Measurements from ENCODE around the gene TFE3.

Gene TFE3

DNA sequence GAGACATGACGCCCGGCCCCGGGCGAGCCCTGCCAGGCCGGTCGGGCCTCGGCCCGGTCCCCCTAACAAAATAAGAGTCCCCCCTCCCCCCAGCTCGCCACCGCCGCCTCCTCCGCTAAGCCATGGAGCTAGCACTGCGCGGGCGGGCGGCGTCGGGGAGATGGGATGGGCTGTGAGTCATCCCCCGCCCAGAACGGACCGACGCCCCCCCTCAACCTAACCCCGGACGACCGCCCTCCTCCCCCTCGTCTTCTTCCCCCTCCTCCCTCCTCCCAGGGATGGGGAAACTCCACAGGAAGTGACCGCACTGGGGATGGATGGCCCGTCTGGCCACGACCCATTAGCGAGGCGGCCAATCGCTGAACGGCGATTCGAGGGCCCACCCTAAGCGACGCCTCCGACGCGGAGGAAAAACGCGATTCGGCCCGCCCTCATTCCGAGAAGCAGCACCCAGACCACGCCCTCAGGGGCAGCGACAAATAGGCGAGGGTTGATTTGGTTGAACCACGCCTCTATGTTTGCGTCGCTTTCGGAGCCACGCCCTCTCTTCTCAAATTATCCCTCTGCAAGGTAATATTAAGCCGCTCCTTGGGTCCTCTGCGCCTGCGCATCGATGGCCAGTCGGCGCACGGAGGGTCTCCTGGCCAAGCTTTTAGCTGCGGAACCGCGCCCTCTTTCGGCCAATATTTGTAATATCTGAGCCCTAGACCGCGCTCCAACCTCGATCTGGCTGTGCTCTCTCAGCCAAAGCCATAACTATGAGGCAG lies at the start of gene TFE3:
TSS of gene TFE3 (minus strand) at position 138 of the 767 bp plus-strand sequence. CDS start at position 7, 131 bp downstream.
- DNase-seq, result peak; percentile 98

DNA sequence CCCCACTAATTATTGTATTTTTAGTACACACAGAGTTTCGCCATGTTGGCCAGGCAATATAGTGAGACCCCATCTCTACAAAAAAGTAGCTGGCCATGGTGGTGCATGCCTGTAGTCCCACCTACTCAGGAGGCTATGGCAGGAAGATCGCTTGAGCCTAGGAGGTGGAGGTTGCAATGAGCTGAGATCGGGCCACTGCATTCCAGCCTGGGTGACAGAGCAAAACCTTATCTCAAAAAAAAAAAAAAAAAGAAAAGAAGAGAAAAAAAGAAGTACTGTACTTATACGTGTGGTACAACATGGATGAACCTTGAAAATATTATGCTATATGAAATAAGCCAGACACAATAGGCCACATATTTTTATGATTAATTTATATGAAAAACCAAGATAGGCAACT lies 46.4 kb upstream of the TFE3 start:
- DNase-seq, result no peak

DNA sequence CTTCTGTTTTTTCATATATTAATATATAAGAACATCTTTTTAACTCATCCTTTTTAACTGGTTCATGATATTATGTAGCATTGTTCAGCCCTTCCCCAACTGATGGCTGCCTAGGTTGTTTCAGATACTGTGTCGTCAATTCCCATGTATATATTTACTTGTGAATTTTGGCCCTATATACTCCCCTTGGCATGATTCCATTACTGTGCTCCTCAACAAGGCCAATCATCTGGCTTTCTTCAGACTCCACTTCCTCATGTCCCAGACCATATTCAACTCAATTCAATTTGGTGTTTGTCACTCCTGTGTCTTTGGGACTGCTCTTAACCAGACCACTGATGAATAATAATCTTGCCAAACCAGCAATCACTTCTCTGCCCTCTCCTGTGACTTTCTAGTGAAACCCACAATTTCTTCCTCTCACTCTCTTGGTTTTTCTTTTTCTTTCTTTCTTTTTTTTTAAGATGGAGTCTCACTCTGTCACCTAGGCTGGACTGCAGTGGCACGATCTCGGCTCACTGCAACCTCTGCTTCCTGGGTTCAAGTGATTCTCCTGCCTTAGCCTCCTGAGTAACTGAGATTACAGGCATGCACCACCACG lies 39.2 kb upstream of the TFE3 start:
- no peak for DNase-seq

- DNase-seq, result peak; percentile 12
Measured at GRCh38 chrX:49079489-49080428, 36.6 kb upstream of the TFE3 start, which contains the start of gene WDR45. TSS of gene WDR45 (minus strand) at chrX:49079887. CDS start at chrX:49078095, 1,792 bp downstream.

- no peak for DNase-seq
Measured at GRCh38 chrX:49077941-49078340, 34.8 kb upstream of the TFE3 start.

GRCh38 chrX:49075347-49075746 lies 32.2 kb upstream of the TFE3 start:
- no peak for DNase-seq

DNA sequence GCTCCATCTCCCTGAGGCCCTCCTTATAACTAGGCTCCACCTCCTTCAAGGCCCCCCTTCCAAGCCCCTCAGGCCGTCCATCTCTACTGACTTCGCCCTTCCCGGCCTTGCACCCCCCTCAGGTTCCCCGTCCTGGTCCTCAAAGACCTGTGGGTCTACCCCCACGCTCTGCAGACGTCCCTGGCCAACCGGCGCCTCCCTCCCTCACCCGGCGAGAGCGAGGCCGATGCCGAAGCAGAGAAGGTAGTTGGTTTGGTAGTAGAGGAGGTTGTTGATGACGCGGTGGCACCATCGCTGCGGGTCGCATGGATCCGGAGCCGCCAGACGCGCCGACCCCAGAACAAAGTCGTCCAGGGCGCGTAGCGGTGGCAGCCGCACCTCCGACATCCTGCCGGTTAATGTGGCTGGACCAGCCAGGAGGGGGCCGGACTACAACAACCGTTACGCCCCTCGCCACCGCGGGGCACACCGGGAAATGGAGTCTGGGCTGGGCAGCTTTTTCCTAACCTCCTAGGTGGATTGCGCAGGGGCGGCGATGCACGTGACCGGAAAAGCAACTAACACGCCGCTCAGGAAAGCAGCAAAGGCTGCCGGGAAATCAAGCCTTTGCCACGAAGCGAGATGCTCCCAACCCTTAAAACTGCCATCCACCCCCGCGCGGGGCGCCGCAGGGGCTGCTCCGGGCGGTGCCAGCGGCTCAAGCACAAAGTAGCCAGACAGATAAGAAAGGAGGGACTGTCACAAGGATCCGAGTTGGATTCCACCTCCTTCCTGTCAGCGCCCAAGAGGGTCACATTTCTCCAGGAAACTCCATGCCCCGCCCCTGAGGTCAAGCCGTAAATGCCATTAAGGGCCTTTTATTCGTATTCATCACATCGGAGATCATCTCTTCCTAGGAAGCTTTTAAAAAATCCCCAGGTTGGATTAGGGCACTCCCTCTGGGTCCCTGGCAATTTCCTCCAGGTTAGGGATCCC lies 30.7 kb upstream of the TFE3 start, which contains the start of gene PRAF2:
TSS of gene PRAF2 (minus strand) at position 402 of the 975 bp plus-strand sequence. CDS start at position 387, 15 bp downstream.
- DNase-seq, result peak; percentile 63

GRCh38 chrX:49072712-49073095 lies 29.5 kb upstream of the TFE3 start:
- no peak for DNase-seq

GRCh38 chrX:49071877-49072711 lies 28.9 kb upstream of the TFE3 start:
- DNase-seq, result no peak

DNA sequence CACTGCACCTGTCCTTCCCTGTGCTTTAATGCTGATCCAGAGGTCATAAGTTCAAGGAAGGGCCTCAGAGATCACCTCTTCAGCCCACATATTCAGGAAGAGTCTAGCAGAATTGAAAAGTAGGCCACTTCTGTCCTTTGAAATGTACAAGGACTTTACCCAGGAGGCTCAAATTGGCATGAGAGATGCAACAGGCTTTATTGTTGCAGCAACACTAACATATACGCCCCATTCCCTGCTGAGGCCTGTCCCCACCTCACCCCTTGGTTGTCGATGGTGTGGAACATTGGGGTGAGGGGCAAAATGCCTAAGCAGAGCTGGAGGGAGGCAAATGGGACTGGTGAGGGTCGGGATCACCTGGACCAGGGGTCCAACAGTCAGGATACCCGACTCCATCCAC lies 27.8 kb upstream of the TFE3 start:
- DNase-seq, result no peak

DNA sequence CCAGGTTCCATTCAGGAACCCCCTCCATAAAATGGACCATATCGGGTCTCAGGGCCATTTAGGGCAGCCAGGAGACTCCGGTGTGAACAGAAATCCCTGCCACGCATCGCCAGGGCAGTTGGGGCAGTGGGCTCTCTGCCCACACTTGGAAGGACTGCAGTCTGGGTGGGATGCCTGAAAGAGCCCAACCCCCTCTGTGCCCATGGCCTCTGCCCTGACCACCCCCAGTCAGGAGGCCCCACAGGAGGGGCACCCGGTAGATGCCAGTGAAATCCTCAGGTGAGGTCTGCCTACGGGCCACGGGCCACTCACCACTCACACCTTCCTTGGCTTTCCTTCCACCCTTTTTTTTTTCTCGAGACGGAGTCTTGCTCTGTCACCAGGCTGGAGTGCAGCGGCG lies 25.9 kb upstream of the TFE3 start:
- DNase-seq, result no peak

- DNase-seq, result no peak
Measured at GRCh38 chrX:49067285-49068120, 24.3 kb upstream of the TFE3 start.

DNA sequence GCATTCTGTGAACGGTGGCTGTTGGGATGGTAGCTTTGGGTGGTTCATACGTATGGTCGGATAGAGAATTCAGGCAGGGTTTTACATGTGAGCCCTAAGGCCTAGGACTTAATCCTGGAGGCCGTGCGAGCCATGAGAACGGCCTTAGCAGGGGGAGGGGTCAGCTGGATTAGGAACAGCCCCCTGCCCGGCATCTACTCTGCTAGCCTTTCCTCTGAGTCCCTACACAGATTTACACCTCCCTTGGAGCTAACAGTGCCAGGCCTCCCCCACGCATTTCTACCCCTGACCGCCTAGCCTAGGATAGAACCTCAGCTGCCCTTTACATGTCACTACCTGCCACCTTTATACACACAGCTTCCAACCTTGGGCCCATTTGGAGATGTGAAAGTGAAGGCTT lies 23.5 kb upstream of the TFE3 start:
- no peak for DNase-seq

GRCh38 chrX:49066278-49066677 lies 23.1 kb upstream of the TFE3 start:
- no peak for DNase-seq

DNA sequence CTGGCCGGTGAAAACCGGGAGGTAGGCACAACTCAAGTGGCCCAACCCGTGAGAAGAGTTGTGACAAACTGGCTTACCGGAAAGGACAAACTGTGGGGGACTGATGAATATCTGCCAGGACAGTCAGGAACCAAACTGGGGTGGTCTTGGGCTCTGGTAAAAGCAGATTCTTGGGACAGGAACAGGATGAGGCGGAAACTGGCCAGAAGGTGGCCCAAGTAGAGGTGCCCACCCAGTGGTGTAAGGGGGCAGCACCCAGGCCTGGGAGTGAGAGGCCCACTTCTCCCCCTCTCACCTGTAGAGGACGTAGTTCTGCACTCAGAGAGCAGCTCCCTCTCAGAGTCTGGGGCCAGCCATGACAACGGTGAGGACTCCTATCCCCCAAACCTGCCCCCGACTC lies 21.6 kb upstream of the TFE3 start:
- no peak for DNase-seq

GRCh38 chrX:49064303-49064702 lies 21.1 kb upstream of the TFE3 start:
- no peak for DNase-seq

DNA sequence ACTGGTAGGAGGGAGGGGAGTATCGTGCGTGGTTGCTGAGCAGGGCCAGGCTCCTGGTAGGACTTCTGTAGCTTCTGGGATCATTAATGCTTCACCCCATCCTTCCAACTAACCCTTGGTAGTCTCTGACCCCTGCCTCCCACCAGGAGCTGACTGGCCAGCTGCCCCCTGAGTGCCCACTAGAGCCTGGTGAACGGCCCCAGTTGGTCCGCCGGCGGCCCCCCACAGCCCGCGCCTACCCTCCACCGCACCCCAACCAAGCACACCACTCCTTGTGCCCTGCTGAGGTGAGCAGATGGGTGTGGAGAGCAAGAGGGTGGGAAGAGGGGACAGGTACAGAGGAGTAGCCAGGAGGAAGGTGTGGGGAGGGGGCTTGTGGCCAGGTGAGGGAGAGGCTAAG lies 20.6 kb upstream of the TFE3 start:
- no peak for DNase-seq

DNA sequence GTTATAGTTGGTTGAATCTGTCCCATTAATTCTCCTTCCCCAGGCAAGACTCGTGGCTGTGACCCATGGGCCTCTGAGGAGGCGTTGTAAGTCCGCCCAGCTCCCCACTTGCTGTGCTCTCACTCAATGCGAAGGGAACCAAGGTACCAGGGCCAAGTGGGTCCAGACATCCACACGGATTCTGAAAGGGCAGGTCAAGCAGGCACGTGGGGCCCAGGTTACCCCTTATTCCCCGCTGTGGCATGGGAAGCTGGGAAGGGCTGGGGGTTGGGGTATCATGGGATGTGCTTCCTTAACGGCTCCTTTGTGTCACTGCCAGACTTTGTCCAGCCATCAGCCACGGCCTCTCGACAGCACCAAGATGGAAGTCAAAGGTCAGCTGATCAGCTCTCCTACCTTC lies 18.8 kb upstream of the TFE3 start:
- DNase-seq, result no peak

DNA sequence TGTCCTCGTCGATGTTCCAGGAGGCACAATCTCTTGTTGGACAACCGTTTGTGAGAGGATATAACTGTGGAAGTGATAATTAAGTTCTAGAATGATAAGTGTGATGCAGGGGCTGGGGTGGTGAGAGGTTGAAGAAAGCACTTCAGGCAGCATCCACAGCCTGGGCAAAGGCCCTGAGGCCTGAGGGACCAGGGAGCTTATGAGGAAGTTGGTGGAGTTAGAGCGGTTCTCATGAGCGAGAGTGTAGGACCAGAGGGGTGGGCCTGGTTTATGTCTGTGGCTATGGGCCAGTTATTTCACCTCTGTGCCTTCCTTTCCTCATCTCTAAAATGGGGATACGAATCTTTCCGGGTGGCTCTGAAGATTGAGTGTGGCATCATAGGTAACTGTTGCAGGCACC lies 18.3 kb upstream of the TFE3 start:
- no peak for DNase-seq

DNA sequence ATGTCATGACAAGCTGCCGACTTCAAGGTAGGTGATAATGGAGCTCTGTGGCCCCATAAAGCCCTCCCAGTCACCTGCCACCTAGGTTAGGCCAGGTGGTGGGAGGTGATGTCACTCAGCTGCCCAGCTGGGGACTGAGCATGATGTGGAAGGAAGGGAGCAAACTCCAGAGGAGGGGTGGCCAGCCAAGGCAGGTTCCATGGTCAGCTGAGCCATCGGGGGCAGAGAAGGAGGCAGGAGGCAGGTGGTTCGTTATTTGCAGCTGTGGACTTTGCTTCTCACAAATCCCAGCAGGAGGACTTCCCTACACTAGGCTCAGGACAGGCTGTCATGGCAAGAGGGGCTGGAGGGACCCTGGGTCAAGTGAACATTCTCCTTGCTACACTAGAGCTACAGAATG lies 17.8 kb upstream of the TFE3 start:
- no peak for DNase-seq

Measured in amniotic stem cell (primary cell).